Measurements from ENCODE around the gene CAMK2G.

Gene CAMK2G

DNA sequence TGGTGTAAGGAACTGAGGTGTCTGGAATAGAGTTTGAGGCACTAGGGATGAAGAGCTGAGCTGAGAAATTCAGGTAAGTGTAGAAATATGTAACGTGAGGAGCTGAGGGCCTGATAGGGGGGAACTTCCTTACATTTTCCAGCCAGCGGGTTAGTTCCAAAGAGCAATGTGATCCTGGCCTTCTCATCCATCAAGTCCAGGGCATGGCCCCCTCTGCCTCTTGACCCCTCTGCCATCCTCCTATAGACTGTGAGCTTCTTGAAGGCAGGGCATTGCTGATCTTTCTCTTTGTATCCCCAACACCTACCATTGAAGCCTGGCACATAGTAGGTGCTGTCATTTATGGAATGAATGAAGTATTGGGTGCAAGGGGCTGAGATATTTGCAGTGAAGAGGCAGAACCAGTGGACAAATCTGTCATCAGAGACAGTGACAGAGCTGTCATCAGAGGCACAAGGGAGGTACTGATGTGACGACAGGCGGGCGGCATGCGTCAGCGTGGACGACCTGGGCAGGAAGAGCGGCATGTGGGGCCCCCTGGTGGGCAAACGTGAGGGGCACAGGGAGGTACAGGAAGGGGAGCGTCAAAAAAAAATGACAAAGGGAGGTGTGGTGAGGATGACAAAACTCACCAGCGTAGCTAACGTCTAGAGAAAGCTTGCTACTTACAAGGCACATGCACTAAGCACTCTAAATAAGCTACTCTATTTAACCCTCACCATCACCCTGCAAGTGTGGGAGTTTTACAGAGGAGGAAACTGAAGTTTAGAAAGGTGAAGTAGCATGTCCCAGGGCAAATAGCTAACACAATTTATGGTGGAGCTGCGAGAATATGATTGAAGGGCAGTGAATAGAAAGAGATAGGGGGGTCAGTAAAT is 5.2 kb upstream of the CAMK2G start:
- peak; percentile 56 for DNase-seq (ENCODE audit: low read depth)

DNA sequence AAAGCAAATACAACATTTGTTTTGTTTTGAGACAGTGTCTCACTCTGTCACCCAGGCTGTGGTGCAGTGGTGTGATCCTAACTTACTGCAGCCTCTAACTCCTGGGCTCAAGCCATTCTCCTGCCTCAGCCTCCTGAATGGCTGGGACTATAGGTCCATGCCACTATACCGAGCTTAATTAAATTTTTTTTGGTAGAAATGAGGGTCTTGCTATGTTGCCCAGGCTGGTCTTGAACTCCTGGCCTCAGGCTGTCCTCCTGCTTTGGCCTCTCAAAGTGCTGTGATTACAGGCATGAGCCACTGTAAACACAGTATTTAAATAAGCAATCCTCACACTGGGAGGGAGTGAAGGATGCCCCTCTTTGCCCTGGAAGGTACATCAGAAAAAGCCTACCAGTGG is 4.0 kb upstream of the CAMK2G start:
- DNase-seq (ENCODE audit: low read depth): no peak

DNA sequence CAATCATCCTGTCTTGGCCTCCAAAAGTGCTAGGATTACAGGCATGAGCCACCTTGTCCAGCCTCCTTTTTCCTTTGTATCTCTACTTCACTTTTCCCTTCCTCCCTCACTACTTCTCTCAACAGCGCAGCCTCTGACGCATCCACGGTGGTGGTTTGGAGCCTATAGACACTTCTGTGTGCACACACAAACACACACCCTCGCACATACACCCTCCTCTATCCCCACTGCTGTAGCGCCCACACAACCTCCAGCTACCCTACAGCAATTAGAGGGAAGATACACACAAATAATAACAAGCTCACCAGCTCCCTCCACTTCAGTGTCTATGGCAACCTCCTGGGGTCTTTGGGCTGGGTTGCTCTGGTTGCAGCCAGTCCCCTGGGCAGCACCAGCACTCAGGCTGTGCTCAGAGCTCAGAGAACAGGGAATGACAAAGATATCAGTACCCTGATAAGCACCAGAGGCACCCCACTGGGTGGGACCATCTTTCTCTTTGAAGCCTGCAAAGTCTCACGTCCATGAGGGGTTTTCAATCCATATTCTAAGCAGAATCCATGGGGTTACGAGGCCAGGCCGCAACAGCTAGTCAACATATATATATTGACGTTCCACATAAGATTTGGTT is 3.3 kb upstream of the CAMK2G start:
- DNase-seq (ENCODE audit: low read depth): no peak

DNA sequence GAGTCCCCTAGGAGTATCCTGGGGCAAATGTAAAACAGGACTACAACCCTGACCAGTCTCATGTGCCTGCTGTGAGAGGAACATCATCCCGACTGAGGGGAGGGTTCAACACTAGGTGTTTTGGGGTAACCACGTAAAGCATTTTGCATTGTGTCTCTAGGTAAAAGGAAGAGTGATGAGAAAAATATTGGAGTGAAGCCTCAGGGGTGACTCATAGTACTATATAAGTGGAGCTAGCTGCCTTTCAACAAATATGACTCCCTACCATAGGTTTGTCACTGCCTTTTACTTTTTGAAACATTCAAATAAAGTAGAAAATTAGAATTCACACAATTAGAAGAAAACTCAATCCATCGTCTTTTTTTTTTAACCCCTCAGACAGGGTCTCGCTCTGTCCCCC is 2.6 kb upstream of the CAMK2G start:
- no peak for DNase-seq (ENCODE audit: low read depth)

DNA sequence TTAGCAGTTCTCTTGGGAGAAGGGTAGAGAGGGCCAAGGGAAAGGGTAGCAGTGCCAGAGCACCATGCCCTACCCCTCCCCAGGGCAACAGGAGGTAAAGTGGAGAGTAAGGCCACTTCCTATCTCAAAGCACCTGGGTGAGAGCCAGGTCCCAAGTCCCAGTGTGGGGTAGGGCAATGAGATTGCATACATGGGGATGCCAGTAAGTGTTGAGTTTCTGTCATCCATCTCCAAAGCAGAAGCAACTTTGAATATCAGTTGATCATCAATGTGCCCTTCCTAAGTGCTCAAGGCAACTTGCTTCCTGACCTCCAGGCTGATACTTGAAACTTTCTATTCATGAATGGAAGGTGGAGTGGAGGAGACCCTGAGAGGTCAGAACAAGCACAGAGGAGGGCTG is 2.2 kb upstream of the CAMK2G start:
- no peak for DNase-seq (ENCODE audit: low read depth)

DNA sequence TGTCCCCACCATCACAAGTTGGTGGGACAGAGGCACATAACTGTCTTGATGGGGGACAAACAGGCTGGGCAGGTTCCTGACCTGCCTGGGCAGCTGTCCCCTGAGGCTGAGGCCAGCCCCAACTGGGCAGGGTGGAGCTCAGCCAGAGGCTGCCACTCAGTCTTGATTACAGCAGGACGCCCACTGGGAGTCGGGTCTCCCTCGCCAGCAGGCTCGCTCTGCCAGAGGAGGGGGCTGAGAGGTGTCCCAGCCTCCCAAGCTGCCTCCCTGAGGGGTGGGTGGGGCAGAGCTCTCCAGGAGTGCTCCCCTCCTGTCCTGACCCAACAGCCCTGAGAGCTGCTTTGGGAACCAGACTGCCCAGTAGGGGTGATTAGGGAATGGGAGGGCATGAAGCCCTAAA is 1.8 kb upstream of the CAMK2G start:
- DNase-seq (ENCODE audit: low read depth): no peak

DNA sequence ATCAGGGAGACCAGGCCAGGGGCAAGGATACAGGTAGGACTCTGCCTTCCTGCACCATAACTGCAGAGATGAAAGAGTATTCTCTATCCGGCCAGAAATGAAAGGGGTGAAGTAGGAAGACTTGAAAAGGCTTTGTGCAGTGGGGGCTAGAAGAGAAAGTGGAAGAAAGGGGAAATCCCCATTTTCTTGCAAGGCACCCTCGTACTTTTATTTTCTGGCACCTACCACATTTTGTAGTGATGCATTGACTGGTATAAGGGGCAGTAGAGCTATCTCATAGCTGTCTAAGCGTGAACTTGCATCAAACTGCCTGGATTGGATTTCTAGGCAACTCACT is 752 bp upstream of the CAMK2G start:
- no peak for DNase-seq (ENCODE audit: low read depth)

DNA sequence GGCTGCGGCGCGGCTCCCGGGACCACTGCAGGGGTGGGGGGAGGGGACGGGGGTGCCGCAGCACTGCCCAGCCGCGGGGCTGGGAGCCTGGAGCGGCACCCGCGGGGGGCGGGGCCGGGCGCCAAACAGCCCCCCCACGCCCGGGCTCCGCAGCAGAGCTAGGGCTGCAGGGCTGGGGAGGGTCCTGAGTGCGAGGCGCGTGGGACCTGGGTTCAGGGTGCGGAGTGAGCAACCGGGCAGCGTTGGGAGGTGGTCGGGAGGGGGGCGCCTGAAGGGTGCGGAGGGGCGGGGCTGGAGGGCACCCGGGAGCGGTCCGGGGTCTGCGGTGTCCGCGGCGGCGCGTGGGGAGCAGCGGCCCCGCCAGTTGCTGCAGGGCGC is 528 bp downstream of the CAMK2G start:
- no peak for DNase-seq (ENCODE audit: low read depth)

DNA sequence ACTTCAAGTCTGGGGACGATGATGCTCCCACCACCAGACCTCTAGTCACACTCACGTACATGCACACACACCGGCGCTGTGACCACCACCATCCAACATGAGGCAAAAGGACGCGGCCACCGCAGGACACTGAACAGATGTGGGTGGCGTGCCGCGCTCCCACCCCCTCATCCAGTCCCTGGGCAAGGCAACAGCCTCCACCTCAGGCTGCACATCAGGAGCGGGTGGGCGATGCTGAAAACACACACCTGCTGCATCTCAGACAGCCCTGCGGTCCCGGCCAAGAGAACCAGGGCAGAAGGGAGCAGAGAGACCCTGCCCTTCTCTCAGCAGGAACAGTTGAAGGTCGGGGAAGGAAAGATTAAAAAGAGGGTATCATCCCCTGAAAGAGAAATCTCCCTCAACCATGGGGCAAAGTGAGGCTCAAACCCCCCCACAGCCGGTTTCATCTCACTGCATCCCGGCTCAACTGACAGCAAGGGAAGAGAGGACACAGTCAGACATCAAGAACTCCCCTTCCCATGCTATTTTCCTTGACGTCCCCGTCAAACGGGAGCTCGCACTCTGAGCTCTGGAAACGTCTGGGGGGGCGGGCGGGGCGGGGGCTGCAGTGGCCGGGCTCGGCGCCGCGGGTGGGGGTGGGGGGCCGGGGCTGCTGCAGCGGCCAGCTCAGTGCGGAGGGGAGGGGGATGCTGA is 1.1 kb downstream of the CAMK2G start:
- no peak for DNase-seq (ENCODE audit: low read depth)

DNA sequence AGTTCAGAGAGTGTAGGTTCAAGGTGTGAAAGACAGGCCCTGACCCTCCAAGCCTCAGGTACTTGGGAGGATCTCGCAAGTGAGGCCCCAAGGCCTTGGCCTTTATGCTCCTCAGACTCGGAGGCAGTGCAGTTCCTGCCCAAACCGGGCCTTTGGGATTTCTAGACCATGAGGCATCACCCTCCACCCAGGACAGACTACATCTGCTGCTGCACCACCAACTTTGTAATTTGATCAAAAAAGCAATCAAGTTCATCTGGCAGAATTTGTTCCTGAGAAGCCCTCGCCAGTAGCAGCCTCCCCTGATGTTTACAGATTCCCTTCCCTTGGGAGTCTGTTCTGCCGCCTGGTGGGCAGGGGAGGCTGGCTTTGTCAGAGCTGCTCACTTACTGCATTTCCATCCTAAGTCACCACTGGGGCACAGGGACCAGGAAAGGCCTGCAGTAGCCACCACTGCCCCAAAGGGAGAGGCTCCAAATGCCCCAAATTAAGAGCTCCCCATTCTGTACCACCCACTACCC is 2.1 kb downstream of the CAMK2G start:
- no peak for DNase-seq (ENCODE audit: low read depth)

DNA sequence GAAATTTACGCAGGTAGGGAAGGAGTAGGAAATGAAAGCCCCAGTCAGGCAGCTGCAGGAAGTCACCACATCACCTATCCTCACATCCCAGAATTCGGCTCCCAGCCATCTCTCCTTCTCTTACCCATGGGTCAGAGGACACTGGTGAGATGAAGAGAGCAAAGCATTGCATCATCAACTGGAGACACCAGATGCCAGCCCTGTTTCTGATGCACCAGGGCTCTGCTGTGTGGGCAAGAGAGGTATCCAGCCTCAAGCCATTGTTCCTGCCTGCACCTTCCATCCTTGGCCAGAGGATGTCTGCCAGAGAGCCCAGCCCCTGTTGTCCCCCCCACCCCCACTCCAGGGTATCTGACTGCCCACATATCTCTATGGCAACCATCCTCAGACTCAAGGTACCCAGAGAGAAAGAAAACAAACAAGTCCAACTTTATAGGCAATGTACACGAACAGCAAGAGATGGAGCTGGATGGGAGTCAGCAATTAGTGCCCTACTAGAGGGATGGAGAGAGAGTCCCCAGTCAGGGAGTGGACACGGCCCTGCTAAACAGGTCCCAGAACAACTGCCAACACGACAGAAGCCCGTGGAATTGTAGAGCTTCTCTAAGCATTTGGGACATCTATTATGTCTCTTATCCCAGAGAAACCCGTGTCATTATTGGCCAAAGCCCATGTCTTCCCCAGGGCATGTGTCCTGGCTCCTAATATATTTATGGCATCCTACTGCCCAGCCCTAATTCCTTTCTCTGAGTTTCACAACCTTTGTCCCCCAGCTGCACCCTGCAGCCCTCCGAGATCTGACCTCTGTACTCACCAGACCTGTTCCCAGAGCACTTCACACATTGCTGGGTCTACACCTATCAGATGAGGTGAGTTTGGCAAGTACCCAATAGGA is 2.8 kb downstream of the CAMK2G start:
- DNase-seq (ENCODE audit: low read depth): no peak

DNA sequence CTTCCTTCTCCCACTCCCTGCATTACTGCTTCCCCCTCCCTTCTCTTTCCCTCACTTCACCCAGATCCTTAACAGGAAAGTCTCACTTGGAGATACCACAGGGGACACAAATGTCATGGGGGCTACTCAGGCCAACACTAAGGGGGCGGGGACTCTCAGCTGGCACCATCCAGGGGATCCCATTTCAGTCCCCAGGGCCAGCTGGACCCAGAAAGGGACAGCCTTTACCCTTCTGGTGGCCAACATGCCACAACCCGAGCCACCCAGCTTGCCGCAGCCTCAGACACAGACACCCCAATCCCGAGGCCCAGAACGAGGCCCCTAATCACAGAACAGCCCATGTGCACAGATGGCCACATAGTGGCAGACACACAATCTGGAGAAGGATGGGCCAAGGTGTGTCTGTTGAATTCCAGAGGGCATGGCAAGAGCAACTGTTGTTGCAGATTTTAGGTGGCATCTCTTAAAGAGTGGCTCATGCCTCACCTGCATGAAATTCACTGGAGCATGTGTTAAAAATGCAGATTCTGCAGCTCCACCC is 5.6 kb downstream of the CAMK2G start:
- no peak for DNase-seq (ENCODE audit: low read depth)

DNA sequence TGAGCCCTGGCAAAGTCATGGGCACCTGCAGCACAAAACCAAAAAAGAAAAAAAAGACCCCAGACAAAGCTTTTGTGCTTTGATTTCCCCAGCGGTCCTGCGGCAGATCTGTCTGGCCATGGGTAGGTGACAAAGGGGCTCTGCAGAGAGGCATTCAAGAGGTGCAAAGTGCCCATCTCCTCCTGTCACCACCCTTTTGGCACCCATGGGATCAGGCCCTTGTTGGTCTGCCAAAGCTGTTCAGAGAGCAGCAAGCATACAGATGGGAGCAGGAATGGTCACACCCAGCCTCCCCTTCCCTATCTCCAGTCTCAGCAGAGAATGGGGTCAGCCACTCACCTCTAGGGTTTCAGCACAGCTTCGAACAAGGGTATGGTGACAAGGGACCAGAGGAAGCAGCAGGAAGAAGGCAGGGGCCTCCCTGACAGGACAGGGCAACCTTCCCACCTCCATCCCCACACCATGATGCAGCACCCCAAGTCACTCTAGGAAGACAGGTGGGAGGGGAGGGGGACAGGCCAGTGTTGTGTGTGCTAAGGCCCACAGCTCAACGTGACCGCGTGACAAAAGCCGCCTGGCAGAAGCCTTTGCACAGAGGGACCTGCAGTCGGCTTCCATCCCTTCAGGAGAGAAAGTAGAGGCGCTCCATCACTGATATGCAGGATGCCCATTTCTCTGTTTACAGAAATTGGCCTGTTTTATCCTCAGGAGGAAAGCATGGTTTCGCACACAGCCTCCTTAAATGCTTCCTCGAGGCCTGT is 6.3 kb downstream of the CAMK2G start:
- DNase-seq (ENCODE audit: low read depth): no peak

DNA sequence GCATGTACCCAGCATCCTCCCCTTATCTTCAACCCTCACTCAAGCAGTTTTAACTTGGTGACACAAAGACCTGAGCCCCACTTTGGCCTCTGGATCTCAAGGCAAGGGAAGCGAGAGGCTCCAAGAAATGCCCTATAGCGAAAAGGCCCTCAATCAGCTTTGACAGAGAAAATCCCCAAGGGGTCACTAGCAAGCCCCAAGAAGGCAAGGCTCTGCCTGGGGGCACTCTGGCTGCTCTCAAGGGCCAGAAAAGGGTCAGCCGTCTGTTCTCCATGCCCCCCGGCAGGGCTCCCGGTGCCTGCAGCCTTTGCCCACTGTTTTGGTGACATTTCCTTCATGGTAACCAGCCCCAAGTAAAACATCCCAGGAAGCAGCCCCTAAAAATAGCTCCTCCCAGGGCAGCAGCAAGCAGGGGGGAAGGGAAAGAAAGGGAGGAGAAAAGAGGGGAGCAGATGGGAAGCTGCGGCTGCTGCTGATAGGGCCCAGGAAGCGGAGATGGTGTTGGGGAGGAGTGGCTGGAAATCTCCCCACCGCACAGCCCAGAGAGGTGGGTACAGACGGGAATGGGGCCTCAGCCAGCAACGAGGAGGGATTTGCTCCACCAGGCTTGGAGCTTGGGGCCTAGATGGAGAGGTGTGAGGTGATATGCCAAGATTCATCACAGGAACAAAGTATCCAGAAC is 7.1 kb downstream of the CAMK2G start:
- DNase-seq (ENCODE audit: low read depth): no peak

DNA sequence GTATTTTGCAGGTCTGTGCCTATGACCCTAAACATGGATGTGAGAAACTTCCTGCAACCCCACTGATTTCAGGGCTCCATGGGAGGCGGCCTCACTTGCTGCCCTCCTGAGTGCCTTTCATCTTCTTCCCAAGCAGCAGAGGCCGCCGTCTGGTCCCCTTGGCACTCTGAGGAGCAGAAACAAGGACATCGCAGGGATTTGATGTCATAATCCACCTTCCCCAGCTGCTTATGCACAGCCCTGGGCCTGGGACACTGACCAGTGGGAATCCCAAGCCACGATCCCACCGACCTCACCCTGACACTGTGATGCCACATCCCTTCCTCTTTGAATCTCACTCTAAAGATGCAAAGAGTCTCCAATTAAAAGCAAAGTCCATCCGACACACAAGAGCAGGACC is 7.7 kb downstream of the CAMK2G start:
- DNase-seq (ENCODE audit: low read depth): no peak

DNA sequence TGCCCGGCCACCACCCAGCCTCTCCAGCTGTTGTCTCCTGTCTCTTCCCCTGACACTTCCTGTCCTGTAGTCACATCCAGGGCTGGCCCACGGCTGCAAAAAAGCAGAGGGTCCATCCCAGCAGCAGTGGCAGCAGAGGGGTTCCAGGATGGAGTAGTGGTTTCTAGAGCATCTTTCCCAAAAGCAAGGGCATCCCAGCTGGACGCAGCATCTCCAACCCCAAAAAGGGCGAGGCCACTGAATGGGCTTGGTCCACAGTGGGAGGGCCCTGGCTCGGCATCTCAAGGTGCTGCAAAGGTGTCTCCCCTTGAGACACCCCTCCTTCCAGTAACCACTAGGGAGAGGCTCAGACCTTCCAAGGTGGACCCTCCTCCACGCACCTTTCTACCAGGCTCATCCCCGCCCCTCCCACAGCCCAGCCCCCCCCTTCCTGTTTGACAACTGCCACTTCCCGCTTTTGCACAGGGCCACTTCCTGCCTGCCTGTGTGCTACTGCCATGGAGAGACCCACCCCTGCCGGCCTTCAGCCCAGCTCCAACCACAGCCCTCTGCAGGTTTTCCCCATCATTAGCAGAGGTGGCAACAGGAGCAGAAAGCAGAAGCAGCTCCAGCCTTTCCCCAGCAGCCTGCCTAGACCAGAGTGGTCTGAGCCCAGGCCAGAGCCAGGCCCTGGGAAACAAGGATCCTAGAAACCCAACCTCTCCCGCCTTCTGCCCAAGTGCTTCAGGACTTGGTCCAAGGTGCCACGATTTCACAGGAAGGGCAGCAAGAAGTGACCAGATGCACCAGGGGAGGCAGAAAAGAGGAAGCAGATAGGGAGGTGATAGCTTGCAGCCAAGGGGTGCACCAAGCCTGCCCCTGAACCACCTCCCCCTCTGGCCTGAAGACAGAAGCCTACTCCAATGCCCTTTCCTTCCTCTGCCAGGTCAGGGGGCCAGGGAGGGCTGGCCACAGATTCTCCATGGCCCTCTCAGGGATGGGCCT is 8.6 kb downstream of the CAMK2G start:
- no peak for DNase-seq (ENCODE audit: low read depth)

DNA sequence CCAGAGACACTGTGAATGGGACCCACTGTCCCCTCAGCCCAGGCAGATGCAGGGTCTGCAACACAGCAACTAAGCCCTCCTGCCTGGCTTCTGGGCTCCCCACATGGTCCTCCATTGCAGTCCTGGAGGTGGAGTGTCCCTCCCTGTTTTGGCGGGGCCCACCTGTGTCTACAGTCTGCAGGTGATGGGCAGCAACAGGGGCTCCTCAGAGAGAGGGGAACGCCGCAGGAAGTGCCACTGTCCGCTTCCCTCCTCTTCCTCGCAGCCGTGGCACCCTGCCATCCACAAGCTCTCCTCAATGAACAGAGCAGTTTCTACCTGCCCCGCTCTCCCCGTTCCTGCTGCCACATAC is 9.3 kb downstream of the CAMK2G start:
- DNase-seq (ENCODE audit: low read depth): no peak

DNA sequence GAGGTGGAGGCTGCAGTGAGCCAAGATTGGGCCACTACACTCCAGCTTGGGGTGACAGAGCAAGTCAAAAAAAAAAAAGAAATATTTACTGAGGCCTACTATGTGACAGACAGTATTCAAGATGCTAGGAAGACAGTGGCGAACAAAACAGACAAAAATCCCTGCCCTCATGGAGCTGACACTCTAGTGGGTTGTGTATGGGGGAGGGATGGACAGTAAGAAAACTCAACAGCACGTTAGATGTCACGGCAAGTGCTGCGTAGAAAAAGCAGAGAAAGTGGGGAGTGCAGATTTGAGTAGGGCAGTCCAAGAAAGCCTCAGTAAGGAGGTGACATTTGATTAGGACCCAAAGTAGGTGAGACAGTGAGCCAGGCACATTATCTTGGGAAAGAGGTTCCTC is 10.1 kb downstream of the CAMK2G start:
- DNase-seq (ENCODE audit: low read depth): no peak

Measured in stromal cell of bone marrow (primary cell).